ENCODE data around the gene MRPL47. TPM values are rescaled to one million over a fixed set of nuclear protein-coding genes. Genes with fewer than 3 reads are reported as not detected.
A peak's percentile ranks its signal among the peaks of the same experiment; 100 is the strongest.

MRPL47 gene
- total and polyA plus RNA-seq, 2 of the 13 experiments (the other 11 are each of a cell fraction or from before 2014, with no cell fraction given) = 36.1 to 83.8 TPM

DNA sequence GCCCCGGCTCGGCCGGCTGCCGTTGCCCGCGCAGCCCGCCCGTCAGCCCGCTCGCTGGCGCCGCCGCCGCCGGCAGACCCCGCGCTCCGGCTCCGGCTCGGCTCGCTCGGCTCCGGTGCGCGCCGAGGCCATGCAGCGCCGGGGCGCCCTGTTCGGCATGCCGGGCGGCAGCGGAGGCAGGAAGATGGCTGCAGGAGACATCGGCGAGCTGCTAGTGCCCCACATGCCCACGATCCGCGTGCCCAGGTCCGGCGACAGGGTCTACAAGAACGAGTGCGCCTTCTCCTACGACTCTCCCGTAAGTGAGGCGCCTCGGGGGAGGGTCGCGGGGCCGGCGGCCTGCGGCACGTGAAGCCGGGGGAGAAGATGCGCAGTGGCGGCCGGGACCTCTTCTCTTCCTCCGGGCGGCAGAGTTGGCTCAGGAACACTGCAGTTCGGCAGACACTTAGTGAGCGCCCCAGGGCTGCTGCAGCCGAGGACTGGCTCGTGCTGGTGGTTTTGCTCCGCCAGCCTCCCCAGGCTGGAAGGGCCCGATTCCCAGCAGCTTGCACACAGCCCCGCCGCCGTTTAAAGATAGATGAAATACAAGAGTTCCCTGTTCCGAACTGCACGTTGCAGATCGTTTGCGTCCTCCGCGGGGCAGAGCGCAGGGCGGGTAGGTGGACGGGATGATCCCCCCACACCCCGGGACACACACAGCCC lies 48.8 kb upstream of the MRPL47 start (continued):
- TF ChIP-seq, protein P1, sequence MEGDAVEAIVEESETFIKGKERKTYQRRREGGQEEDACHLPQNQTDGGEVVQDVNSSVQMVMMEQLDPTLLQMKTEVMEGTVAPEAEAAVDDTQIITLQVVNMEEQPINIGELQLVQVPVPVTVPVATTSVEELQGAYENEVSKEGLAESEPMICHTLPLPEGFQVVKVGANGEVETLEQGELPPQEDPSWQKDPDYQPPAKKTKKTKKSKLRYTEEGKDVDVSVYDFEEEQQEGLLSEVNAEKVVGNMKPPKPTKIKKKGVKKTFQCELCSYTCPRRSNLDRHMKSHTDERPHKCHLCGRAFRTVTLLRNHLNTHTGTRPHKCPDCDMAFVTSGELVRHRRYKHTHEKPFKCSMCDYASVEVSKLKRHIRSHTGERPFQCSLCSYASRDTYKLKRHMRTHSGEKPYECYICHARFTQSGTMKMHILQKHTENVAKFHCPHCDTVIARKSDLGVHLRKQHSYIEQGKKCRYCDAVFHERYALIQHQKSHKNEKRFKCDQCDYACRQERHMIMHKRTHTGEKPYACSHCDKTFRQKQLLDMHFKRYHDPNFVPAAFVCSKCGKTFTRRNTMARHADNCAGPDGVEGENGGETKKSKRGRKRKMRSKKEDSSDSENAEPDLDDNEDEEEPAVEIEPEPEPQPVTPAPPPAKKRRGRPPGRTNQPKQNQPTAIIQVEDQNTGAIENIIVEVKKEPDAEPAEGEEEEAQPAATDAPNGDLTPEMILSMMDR (CRISPR knock-in tag; IDR thresholded peaks at IDR 0.05) = peak; percentile 72
- TF ChIP-seq HNRNPH1 (optimal IDR thresholded peaks at IDR 0.05; ENCODE audit: low read depth, low read length) (no peak), JUND (CRISPR knock-in tag; IDR thresholded peaks at IDR 0.05) (no peak), TP53 (CRISPR knock-in tag; conservative IDR thresholded peaks at IDR 0.05) (no peak), AKAP8 (CRISPR knock-in tag; IDR thresholded peaks at IDR 0.05) (no peak), SIX1 (CRISPR knock-in tag; IDR thresholded peaks at IDR 0.05; ENCODE audit: borderline replicate concordance) (no peak), ZNF34 (CRISPR knock-in tag; IDR thresholded peaks at IDR 0.05; ENCODE audit: borderline replicate concordance) (no peak), HNF4G (IDR thresholded peaks at IDR 0.05; ENCODE audit: borderline replicate concordance, low read depth, low read length) (no peak), HNF4G (CRISPR knock-in tag; IDR thresholded peaks at IDR 0.05; ENCODE audit: borderline replicate concordance, low read depth) (no peak), ZNF598 (CRISPR knock-in tag; IDR thresholded peaks at IDR 0.05; ENCODE audit: borderline replicate concordance) (no peak), RFXAP (CRISPR knock-in tag; IDR thresholded peaks at IDR 0.05; ENCODE audit: borderline replicate concordance) (no peak), ZSCAN29 (CRISPR knock-in tag; conservative IDR thresholded peaks at IDR 0.05) (0 out of 2 replicates have a peak, but pooled peaks have one; percentile 23), NRL (CRISPR knock-in tag; IDR thresholded peaks at IDR 0.05; ENCODE audit: borderline replicate concordance) (0 out of 2 replicates have a peak, but pooled peaks have one; percentile 28), PHB2 (IDR thresholded peaks at IDR 0.05; ENCODE audit: partially characterized antibody) (no peak), AGO2 (optimal IDR thresholded peaks at IDR 0.05; ENCODE audit: low read depth, low read length) (peak; percentile 88)
- TF ChIP-seq, protein P2, sequence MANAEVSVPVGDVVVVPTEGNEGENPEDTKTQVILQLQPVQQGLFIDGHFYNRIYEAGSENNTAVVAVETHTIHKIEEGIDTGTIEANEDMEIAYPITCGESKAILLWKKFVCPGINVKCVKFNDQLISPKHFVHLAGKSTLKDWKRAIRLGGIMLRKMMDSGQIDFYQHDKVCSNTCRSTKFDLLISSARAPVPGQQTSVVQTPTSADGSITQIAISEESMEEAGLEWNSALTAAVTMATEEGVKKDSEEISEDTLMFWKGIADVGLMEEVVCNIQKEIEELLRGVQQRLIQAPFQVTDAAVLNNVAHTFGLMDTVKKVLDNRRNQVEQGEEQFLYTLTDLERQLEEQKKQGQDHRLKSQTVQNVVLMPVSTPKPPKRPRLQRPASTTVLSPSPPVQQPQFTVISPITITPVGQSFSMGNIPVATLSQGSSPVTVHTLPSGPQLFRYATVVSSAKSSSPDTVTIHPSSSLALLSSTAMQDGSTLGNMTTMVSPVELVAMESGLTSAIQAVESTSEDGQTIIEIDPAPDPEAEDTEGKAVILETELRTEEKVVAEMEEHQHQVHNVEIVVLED (CRISPR knock-in tag; IDR thresholded peaks at IDR 0.05; ENCODE audit: borderline replicate concordance) = no peak
- TF ChIP-seq, protein P3, sequence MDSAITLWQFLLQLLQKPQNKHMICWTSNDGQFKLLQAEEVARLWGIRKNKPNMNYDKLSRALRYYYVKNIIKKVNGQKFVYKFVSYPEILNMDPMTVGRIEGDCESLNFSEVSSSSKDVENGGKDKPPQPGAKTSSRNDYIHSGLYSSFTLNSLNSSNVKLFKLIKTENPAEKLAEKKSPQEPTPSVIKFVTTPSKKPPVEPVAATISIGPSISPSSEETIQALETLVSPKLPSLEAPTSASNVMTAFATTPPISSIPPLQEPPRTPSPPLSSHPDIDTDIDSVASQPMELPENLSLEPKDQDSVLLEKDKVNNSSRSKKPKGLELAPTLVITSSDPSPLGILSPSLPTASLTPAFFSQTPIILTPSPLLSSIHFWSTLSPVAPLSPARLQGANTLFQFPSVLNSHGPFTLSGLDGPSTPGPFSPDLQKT (CRISPR knock-in tag; IDR thresholded peaks at IDR 0.05; ENCODE audit: borderline replicate concordance) = no peak
- TF ChIP-seq, protein P4, sequence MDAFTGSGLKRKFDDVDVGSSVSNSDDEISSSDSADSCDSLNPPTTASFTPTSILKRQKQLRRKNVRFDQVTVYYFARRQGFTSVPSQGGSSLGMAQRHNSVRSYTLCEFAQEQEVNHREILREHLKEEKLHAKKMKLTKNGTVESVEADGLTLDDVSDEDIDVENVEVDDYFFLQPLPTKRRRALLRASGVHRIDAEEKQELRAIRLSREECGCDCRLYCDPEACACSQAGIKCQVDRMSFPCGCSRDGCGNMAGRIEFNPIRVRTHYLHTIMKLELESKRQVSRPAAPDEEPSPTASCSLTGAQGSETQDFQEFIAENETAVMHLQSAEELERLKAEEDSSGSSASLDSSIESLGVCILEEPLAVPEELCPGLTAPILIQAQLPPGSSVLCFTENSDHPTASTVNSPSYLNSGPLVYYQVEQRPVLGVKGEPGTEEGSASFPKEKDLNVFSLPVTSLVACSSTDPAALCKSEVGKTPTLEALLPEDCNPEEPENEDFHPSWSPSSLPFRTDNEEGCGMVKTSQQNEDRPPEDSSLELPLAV (CRISPR knock-in tag; conservative IDR thresholded peaks at IDR 0.05; ENCODE audit: low read depth) = no peak
- TF ChIP-seq, protein P5, sequence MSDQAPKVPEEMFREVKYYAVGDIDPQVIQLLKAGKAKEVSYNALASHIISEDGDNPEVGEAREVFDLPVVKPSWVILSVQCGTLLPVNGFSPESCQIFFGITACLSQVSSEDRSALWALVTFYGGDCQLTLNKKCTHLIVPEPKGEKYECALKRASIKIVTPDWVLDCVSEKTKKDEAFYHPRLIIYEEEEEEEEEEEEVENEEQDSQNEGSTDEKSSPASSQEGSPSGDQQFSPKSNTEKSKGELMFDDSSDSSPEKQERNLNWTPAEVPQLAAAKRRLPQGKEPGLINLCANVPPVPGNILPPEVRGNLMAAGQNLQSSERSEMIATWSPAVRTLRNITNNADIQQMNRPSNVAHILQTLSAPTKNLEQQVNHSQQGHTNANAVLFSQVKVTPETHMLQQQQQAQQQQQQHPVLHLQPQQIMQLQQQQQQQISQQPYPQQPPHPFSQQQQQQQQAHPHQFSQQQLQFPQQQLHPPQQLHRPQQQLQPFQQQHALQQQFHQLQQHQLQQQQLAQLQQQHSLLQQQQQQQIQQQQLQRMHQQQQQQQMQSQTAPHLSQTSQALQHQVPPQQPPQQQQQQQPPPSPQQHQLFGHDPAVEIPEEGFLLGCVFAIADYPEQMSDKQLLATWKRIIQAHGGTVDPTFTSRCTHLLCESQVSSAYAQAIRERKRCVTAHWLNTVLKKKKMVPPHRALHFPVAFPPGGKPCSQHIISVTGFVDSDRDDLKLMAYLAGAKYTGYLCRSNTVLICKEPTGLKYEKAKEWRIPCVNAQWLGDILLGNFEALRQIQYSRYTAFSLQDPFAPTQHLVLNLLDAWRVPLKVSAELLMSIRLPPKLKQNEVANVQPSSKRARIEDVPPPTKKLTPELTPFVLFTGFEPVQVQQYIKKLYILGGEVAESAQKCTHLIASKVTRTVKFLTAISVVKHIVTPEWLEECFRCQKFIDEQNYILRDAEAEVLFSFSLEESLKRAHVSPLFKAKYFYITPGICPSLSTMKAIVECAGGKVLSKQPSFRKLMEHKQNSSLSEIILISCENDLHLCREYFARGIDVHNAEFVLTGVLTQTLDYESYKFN (CRISPR knock-in tag; conservative IDR thresholded peaks at IDR 0.05) = no peak
